GM19438 (cell line): ENCODE measurements around the gene RTN4RL2.
A peak's percentile ranks its signal among the peaks of the same experiment; 100 is the strongest.

Experiments used
- ATAC-seq: cut with Tn5 transposase; IDR thresholded peaks from one replicate; pipeline ENCODE4 v1.9.1; 2021; ENCODE audit warnings: low read depth; ENCODE audit not compliant: unreplicated experiment

The RTN4RL2 gene

DNA sequence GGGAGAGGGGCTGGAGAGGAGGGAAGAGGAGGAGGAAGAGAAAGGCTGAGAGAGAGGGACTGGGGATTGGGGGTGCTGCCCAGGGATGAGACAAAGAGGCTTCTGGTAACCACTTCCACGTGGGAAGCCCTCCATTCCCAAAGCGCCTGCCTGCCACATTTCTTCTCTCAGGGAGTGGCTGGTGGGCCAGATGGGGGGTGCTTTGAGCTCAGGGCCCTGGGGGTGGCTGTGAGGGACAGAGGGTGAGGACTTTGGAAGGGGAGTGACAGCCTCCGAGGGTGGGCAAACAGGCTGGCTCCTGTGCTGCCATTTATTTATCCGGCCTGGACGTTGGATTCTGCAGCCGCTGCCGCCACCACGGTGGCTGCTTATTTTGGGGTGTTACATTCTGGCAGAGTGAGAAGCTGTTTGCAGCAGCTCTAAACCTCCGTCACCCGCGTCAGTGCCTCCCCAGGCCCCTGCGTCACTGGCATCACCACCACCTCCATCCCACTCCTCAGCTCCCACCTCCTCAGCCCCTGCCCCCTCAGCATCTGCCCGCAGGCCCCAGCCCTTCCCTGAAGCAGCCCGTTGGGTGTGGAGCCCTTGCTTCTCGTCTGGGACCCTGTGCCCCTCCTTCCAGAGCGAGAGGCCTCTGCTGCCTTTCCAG lies 1.6 kb downstream of the RTN4RL2 start:
- no peak for ATAC-seq

DNA sequence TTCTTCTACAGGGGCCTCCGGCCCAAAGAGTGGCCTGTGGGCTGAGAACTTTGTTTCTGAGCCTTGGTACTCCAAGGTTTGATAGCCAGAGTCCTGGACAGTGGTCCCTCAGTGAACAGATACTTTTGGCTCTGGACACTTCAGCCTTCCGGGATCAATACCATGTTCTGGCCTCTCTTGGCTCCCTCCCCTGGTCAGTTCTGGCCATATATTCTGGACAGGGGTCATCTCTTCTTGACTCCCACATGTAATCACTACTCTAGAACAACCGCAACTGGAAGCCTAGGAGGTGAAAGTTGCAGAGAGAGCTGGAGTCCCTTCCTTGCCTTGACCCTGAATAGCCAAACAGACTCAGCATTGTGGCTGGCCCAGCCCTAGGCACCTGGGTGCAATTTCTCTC lies 2.3 kb downstream of the RTN4RL2 start:
- no peak for ATAC-seq

DNA sequence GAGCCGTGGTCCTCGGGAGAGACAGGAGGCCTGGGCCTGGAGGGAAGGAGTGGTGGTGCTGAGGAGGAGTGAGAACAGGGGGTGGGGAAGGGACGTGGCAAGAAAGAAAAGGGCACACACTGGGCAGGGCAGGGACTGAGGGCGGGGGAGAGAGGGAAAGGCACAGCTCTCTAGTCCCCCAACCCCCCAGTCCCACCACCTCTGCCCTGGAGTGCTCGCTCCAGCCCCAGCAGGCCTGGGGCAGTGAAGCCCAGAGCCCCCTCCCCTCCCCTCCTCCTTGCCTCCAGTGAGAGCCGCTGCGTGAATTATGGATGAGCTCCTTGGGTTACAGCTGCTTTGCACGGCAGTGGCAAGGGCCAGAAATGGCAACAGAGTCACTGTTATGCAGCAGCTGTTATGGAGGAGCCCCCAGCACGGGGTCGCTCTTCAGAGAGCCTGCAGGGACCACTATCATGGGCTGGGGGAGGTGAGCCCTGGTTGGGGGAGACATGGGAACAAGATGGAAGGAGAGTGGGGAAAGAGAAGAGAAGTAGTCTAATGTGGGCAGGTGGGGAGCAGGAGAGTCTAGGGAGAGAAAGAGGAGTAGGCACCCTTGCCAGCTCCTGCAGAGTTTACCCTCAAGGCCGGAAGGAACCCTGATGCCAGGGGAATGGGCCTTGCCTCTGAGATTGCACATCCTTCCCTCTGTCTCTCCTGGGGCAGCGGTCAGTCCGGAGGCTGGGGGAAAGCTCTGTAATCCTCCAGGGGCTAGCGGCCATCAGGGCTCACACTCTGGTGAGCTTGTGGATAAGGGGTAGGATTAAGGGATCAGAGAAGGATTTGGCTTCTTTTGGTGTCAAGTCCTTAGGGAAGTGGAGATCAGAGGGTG lies 3.6 kb downstream of the RTN4RL2 start:
- no peak for ATAC-seq

DNA sequence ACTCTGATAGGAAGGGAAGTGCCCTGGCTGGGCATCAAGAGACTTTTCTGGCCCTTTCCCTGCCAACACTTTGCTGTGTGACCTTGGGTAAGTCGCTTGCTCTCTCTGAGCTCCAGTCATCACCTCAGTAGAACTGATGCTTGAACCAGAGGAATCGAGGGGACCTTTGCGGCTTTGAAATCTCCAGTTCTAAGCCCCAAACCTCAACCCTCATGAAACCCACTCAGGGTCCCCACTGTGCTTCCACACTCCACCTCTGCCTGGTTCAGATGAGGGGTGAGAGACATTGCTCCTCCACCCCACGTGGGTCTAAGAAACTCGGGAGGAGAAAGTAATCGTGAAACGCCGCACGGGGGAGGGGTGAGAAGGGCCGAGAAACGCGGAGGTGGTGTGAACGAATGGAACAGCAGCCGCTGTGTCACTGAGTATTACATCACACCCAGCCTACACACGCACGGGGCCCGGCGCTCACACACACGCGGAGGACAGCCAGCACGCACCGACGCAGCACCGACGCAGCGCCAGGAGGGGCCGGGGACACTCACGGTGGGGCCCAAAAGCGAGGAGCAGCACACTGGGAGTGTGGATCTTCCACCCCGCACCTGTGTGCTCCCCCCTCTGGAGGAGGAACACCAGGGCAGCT lies 4.3 kb downstream of the RTN4RL2 start:
- no peak for ATAC-seq

DNA sequence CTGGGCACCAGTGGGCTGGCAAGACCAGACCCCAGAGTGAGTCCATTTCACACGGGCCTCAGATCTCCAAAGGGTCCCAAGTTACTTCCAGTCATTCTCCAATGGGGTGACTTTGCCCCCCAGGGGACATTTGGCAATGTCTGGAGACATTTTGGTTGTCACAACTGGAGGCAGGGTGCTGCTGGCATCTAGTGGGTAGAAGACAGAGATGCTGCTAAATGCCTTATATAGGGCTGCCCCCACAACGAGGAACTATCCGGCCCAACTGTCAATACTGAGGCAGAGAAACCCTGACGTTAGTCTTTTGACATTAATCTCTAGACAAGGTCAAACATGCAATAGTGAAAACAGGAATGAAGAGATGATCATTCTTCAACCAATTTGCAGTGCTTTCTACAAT lies 6.4 kb downstream of the RTN4RL2 start:
- ATAC-seq = no peak

DNA sequence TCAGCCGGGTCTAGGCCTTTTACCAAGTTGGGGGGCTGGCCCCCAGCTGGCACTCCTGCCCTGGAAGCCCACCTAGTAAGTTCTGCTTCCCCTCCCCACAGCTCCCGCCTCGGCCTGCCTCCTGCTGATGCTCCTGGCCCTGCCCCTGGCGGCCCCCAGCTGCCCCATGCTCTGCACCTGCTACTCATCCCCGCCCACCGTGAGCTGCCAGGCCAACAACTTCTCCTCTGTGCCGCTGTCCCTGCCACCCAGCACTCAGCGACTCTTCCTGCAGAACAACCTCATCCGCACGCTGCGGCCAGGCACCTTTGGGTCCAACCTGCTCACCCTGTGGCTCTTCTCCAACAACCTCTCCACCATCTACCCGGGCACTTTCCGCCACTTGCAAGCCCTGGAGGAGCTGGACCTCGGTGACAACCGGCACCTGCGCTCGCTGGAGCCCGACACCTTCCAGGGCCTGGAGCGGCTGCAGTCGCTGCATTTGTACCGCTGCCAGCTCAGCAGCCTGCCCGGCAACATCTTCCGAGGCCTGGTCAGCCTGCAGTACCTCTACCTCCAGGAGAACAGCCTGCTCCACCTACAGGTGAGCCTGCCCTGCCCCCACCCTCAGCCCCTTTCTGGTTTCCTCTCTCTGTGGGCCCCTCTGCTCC lies 7.3 kb downstream of the RTN4RL2 start:
- ATAC-seq = no peak

DNA sequence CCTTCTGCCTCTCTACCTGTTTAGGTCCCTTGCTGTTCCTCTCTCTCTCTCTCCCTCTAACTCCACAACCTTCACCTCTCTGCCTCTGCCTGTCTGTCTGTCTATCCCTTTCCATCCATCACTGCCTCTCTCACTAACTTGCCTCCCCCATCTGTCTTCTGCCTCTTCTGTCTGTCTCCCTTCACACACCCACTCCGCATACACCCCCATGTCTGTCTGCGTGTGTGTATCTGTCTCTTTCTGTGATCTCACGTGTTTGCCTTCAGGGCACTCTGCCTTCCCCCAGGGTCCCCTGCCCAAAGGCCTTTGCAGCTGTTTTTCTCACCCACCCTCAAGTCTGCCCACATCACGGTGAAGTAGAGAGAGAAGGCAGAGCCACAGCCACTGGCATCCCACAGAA lies 7.9 kb downstream of the RTN4RL2 start:
- no peak for ATAC-seq

DNA sequence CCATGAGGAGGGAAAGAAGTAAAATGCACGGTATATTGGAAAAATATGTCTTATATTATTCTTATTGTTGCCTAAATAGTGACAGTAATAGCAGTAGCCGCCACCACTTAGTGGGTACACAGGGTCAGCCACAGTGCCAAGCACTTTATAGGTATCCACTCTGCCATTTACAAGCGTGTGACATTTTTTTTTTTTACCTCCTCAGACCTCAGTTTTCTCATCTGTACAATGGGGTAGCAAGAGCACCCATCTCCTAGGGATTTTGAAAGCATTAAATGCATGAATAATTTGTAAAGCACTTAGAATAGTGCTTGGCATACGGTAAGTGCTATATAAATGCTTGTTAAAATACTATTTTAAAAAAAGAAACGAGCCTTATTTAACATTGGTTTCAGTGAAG lies 8.9 kb downstream of the RTN4RL2 start:
- ATAC-seq = no peak

DNA sequence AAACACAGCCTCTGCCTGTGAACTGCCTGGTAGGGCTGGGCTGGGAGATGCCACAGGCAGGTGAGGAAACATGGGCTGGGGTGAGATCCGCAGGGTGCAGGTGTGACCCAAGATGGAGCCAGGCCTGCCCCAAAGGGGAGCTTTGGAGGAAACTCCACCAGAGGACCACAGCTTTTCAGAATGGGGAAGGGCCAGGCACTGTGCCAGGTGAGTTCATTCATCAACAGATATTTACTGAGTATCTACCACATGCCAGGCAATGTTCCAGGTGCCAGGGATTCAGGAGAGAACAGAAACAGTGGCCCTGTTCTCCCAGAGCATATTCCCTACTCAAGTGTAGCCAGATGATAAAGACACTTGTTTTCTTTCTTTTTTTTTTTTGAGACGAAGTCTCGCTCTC lies 11.2 kb downstream of the RTN4RL2 start:
- no peak for ATAC-seq

DNA sequence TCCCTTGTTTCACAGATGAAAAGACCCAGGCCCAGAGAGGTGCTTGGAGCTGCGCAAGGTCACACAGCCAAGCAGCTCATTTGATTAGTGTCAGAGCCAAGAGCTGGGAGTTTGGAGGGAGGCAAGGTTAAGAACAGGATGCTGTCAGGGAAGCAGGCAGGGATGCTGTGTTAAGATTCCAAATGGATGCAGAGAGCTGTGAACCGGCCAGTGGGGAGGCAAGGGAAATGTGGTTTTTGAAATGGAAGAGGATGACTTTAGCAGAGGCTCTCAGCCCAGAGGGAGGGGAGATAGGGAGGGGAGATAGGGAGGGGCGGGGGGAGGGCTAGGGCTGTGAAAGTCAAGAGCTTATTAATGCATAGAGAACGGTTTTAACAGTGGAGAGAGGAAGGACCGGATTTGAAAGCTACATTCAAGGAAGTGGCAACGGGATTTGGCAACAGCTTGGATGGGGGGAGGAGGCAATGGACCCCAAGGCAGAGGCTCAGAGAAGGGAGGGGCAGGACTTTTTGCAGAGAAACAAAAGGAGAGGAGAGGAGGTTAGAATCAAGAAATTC lies 13.0 kb downstream of the RTN4RL2 start:
- ATAC-seq = no peak

DNA sequence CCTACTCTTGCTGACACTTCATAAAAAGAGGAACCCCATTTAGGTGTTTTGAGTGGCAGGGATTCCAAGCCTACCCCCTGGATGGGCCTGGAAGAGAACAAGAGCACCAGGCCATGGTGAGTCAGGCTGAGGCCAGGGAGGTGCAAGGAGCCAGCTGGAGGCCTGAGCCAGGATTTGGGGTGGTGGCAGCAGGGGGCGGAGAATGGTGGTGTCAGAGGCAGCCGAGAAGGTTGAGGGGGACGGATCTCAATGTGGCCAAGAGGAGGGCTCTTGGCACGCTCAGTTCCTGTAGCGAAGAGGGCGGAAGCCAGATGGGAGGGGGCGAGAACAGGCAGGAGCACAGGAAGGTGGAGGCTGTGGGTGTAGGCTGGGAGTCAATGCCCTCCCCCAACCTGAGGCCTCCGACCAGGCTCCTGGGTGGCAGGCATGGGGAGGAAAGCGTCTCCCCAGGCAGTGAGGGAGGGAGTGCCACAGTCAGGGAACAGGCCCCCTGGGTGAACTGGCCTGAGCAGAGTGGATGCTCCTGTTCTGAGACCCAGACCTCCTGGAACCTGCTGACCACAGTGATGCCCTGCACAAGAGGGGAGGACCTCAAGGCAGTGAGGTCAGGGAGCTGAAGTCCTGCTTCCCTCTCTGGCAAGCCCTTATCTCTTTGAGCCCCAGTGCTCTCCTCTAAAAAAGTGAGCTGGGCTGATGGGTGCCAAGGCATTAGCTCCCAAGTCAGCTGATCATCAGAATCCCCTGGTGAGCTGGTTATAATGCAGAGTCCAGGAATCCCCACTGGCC lies 13.9 kb downstream of the RTN4RL2 start:
- ATAC-seq = no peak

DNA sequence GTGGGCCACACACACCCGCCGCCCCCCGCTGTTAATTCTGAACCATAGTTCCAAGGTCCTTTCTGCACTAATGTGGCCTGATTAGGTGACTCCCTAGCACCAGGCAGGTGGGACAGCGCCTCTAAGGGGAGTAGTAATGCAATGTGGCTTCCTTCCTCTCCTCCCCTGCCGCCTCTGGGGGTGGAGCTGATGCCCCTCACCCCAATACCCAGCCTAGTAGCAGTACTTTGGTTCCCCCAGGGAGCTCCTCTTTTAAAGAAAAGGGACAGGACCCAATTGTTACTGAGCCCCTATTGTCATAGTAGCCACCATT lies 14.4 kb downstream of the RTN4RL2 start:
- ATAC-seq = no peak

DNA sequence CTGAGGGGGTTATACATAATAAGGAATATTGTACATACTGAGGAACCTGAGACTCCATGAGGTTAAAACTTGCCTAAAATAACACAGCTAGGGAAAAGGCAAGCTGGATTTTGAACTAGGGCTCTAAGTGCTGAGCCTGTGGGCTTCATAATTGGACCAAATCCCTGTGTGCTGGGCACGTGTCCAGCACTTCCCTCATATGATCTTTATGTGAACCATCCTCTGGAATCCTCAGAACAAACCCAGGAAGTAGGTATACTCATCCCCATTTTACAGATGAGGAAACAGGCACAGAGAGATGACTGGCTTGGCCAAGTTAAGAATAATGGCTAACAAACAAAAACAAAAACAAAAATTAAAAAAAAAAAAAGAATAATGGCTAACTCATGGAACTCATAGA lies 14.9 kb downstream of the RTN4RL2 start:
- no peak for ATAC-seq

DNA sequence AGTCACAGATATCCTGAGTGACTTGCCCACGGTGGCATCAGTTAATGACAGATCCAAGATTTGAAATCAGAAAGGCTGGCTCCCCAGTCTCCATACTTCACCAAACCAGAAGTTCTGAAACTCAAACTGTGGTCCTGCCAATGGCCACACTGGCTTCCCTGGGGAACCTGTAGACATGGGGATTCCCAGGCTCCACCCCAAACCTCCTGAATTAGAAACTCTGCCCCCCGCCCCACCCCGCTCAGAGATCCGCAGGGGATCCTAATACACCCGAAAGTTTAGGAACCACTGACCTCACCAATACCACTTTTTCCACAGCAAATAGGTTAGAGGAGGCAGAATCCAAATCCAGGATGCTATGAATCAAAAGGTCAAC lies 15.3 kb downstream of the RTN4RL2 start:
- ATAC-seq = peak; percentile 16

DNA sequence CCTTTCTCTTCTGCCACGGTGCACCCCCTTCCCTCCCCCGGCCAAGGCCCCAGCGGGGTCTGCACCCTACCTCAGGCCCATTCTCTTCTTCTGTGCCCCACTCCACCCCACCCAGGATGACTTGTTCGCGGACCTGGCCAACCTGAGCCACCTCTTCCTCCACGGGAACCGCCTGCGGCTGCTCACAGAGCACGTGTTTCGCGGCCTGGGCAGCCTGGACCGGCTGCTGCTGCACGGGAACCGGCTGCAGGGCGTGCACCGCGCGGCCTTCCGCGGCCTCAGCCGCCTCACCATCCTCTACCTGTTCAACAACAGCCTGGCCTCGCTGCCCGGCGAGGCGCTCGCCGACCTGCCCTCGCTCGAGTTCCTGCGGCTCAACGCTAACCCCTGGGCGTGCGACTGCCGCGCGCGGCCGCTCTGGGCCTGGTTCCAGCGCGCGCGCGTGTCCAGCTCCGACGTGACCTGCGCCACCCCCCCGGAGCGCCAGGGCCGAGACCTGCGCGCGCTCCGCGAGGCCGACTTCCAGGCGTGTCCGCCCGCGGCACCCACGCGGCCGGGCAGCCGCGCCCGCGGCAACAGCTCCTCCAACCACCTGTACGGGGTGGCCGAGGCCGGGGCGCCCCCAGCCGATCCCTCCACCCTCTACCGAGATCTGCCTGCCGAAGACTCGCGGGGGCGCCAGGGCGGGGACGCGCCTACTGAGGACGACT lies 15.9 kb downstream of the RTN4RL2 start:
- ATAC-seq = peak; percentile 32

DNA sequence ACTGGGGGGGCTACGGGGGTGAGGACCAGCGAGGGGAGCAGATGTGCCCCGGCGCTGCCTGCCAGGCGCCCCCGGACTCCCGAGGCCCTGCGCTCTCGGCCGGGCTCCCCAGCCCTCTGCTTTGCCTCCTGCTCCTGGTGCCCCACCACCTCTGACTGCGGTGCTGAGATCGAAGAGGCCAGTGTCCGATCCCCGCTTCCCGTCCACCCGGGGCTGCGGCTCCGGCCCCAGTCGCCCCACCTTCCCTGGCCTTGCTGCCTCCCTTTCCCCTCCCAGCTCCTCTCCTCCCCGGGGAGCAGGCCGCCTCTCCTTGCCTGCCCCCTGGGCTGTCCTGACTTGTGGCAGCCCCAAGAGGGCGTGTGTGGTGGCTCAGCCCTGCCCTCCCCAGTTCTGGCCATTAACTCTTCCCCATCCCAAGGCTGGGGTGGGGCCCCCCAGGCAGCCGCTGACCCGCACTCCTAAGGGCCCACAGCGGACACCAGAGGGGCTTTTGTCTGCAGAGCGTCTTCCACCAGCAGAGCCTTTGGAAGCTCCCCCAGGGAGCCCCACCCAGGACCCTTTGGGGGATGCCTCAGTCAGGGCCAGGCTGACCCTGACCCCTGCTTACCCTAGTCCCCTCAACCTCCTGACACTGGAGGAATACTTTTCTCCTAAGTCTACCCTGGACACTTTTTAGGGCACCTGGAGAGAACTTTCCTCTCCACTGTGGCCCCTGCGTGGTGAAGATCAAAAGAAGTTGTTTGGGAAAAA lies 16.6 kb downstream of the RTN4RL2 start:
- ATAC-seq = peak; percentile 51

DNA sequence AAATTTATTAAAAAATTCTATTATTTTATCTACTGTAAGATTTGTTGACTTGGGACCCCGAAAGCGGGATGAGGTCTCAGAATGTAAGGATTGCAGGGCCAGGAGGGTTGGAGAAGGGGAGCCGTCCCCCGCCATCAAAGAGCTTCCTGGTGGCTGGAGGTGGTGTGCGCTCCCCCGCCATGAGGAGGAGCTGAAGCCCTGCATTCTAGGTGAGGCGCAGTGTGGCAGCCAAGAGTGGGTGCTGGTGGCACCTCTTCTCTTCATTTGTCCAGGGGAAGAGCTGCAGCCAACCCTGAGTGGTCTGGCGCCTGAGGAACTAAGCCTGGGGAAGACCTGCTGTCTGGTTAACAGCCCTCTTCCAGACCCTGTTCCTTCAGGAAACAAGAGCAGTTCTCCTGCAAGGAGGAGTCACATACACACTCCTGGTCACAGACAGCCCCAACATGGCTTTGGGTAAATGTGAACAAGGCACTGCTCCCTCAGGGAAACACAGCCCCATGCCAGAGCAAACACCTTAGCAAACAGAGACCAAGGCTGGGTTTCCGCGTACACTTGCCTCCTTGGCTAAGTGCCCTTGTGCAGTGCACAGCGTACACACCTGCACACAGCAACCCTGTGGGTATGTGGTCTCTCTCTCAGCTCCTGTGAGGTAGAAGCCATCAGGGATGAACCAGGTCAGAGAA lies 17.3 kb downstream of the RTN4RL2 start:
- ATAC-seq = no peak

DNA sequence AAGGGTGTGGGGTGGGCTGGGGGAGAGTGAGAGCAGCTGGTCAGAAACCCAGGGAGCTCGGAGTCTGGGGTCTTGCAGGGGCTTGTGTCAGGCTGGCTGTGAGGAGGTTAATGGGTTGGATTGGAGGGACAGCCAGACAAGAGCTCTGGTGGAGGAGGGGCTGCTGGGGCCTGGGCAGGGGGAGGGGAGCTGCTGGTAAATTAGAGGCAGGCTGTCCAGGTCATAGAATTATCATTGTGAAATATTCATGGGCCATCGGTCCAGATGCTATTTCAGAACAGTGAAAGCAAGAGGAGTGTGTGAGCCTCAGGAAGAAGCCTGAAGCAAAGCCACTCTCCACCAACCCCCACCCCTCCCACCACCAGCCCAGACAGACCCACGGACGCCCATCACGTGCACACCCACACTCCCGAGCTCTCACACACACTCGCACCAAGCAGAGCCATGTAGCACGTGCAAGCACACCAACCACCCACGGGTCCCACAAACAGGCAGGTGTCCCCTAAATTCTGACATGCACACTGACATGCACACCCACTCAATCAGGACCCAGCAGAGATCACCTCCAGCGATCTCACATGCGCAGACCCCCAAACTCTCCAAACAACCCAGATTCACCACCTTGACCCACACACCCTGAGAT lies 18.8 kb downstream of the RTN4RL2 start:
- no peak for ATAC-seq
